Measurements from ENCODE around the gene CYP2A6. TPM values are rescaled to one million over a fixed set of nuclear protein-coding genes. Genes with fewer than 3 reads are reported as not detected.
"Not testable (repeated sequence)": the region's sequence is repeated elsewhere in the genome, so short reads cannot be mapped to it uniquely, and the experiment has no call there.

CYP2A6 gene
- polyA plus RNA-seq, 1 of the 3 experiments (the other 2 are of a cell fraction): not detected

DNA sequence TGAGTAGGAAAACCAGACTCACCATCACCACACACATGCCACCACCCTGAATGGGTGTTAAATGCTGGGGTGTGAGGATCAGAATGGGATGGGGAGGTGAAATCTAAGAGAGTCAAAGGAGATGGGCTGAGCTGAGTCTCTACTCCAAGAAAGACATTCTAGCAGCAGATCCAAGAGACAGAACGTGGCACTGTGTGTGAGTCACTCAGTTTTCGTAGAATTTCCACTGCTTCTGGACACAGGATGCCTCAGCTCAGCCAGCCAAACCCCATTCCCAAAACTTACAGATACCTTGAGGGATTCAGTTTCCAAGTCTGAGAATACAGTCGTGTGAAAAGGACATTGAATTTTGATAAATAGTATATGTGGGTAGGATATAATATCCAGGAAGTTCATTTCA, 39.1 kb upstream of the CYP2A6 start (continued):
- TF ChIP-seq, protein P1, sequence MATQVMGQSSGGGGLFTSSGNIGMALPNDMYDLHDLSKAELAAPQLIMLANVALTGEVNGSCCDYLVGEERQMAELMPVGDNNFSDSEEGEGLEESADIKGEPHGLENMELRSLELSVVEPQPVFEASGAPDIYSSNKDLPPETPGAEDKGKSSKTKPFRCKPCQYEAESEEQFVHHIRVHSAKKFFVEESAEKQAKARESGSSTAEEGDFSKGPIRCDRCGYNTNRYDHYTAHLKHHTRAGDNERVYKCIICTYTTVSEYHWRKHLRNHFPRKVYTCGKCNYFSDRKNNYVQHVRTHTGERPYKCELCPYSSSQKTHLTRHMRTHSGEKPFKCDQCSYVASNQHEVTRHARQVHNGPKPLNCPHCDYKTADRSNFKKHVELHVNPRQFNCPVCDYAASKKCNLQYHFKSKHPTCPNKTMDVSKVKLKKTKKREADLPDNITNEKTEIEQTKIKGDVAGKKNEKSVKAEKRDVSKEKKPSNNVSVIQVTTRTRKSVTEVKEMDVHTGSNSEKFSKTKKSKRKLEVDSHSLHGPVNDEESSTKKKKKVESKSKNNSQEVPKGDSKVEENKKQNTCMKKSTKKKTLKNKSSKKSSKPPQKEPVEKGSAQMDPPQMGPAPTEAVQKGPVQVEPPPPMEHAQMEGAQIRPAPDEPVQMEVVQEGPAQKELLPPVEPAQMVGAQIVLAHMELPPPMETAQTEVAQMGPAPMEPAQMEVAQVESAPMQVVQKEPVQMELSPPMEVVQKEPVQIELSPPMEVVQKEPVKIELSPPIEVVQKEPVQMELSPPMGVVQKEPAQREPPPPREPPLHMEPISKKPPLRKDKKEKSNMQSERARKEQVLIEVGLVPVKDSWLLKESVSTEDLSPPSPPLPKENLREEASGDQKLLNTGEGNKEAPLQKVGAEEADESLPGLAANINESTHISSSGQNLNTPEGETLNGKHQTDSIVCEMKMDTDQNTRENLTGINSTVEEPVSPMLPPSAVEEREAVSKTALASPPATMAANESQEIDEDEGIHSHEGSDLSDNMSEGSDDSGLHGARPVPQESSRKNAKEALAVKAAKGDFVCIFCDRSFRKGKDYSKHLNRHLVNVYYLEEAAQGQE (IDR thresholded peaks at IDR 0.05; ENCODE audit: low read depth, low read length): no peak
- TF ChIP-seq MEF2A (IDR thresholded peaks at IDR 0.05; ENCODE audit: borderline replicate concordance, low read depth) (no peak), MXI1 (IDR thresholded peaks at IDR 0.05; ENCODE audit: low read depth, low read length) (no peak)

DNA sequence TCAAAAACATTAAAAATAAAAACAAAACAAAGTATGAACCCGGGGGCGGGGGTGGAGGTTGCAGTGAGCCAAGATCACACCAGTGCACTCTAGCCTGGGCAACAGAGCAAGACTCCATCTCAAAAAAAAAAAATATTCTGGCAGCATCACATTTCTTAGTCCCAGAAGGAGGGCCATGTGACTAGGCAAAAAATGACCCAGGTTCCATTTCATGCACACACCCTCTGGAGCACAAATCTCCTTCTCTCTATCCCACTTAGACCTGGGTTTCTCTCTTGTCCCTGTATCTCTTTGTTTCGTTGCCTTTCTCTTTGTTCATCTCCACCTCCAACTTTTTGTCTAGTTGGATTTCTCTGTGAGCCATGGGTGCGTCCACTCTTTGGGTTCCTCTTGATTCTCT, 37.9 kb upstream of the CYP2A6 start:
- Histone ChIP-seq H3K9me3 (no peaks in the 10 kb centered on the region), H3K27me3 (ENCODE audit: insufficient read depth) (peaks cover 40% of the 10 kb centered on the region), H3F3A (replicated peaks; ENCODE audit: insufficient read depth) (no peaks in the 10 kb centered on the region), H4K20me1 (ENCODE audit: insufficient read depth) (no peaks in the 10 kb centered on the region), H3K4me2 (no peak overlapping the region), H3K27ac (ENCODE audit: low read depth in 2 of 2, low read length in 1 of 2) (no peak overlapping the region), H3K4me1 (ENCODE audit: control insufficient read depth in 1 of 2, insufficient read depth in 2 of 2, low read depth in 1 of 2, low read length in 1 of 2) (no peaks in the 10 kb centered on the region), H2AFZ (ENCODE audit: low read depth) (no peak overlapping the region), H3K9ac (no peak overlapping the region), H3K79me2 (ENCODE audit: insufficient read depth) (no peaks in the 10 kb centered on the region), H3K9me2 (no peaks in the 10 kb centered on the region), H3K4me3 (ENCODE audit: low read depth in 2 of 2, low read length in 1 of 2) (no peak overlapping the region), H3K36me3 (replicated peaks in 1 of 2; ENCODE audit: control insufficient read depth in 1 of 2, insufficient read depth in 2 of 2, low read length in 1 of 2) (no peaks in the 10 kb centered on the region)
- 13% methylated on average over 4 of the region's 4 CpGs for WGBS (ENCODE audit: low lambda C conversion rate)
- TF ChIP-seq TEAD4 (IDR thresholded peaks at IDR 0.05; ENCODE audit: borderline replicate concordance, insufficient read depth) (no peak), GATA2 (CRISPR knock-in tag; IDR thresholded peaks at IDR 0.05) (no peak), MXI1 (IDR thresholded peaks at IDR 0.05; ENCODE audit: low read depth, low read length) (no peak), POLR2AphosphoS5 (IDR thresholded peaks at IDR 0.05; ENCODE audit: low read depth, low read length) (no peak), EP300 (IDR thresholded peaks at IDR 0.05; ENCODE audit: borderline replicate concordance in 1 of 2, low read depth in 1 of 2, low read length in 1 of 2) (no peak), MEF2A (IDR thresholded peaks at IDR 0.05; ENCODE audit: borderline replicate concordance, low read depth) (no peak), NRF1 (IDR thresholded peaks at IDR 0.05; ENCODE audit: low read depth, low read length) (no peak), NFIC (IDR thresholded peaks at IDR 0.05; ENCODE audit: borderline replicate concordance) (no peak), JUND (IDR thresholded peaks at IDR 0.05) (no peak), RFX5 (IDR thresholded peaks at IDR 0.05; ENCODE audit: low read length) (no peak)
- TF ChIP-seq, protein P2, sequence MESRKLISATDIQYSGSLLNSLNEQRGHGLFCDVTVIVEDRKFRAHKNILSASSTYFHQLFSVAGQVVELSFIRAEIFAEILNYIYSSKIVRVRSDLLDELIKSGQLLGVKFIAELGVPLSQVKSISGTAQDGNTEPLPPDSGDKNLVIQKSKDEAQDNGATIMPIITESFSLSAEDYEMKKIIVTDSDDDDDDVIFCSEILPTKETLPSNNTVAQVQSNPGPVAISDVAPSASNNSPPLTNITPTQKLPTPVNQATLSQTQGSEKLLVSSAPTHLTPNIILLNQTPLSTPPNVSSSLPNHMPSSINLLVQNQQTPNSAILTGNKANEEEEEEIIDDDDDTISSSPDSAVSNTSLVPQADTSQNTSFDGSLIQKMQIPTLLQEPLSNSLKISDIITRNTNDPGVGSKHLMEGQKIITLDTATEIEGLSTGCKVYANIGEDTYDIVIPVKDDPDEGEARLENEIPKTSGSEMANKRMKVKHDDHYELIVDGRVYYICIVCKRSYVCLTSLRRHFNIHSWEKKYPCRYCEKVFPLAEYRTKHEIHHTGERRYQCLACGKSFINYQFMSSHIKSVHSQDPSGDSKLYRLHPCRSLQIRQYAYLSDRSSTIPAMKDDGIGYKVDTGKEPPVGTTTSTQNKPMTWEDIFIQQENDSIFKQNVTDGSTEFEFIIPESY (IDR thresholded peaks at IDR 0.05; ENCODE audit: borderline replicate concordance, low read depth): no peak
- TF ChIP-seq, protein P3, sequence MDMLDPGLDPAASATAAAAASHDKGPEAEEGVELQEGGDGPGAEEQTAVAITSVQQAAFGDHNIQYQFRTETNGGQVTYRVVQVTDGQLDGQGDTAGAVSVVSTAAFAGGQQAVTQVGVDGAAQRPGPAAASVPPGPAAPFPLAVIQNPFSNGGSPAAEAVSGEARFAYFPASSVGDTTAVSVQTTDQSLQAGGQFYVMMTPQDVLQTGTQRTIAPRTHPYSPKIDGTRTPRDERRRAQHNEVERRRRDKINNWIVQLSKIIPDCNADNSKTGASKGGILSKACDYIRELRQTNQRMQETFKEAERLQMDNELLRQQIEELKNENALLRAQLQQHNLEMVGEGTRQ (IDR thresholded peaks at IDR 0.05; ENCODE audit: borderline replicate concordance, low read depth, low read length): no peak
- DNase-seq: no peak
- ChIA-PET POLR2A (no interaction called here), CTCF (no interaction called here)

DNA sequence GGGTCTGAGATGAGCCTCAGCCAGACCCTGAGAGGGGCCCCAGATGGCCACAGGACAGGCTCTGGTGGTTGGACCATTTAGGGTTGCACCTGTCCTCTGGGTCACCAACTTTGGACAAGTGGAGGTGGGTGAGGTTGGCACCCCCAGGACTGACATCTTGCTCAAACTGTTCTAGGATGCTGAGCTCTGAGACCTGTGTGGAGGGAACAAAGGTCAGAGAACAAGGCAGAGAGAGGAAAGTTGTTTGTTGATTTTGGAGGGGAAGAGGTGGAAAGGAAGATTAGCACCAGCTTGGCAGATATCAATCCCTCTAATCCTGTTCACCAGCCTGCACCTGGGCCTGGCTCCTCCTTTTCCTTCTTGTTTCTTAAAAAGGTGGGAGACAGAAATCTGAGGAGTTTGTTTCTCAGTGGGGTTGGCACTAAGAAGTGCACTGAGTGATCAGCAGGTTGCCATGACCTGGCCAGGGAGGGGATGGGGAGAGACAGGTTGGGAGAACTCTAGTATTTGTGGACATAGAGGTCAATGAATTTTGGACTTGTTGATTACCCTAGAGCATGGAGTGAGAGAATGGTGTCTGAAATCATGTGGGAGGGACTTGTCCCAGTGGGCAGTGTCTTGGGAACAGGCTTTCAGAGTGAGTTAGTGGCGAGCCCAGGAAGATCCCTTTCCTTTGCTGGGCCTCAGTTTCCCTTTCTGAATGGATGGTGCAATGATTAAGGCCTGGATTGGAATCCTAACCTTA, 34.1 kb upstream of the CYP2A6 start:
- H3K4me1 ChIP-seq (ENCODE audit: control insufficient read depth in 1 of 2, insufficient read depth in 2 of 2, low read depth in 1 of 2, low read length in 1 of 2); CTCF ChIA-PET; H3K9ac ChIP-seq; POLR2A ChIA-PET; H3K4me2 ChIP-seq; H3K9me3 ChIP-seq; H3K36me3 ChIP-seq (replicated peaks in 1 of 2; ENCODE audit: control insufficient read depth in 1 of 2, insufficient read depth in 2 of 2, low read length in 1 of 2); H3K27ac ChIP-seq (ENCODE audit: low read depth in 2 of 2, low read length in 1 of 2); H3F3A ChIP-seq (replicated peaks; ENCODE audit: insufficient read depth); H2AFZ ChIP-seq (ENCODE audit: low read depth); H3K9me2 ChIP-seq; H3K4me3 ChIP-seq (ENCODE audit: low read depth in 2 of 2, low read length in 1 of 2); DNase-seq; H3K79me2 ChIP-seq (ENCODE audit: insufficient read depth); H4K20me1 ChIP-seq (ENCODE audit: insufficient read depth): not testable (repeated sequence)
- H3K27me3 ChIP-seq (ENCODE audit: insufficient read depth): peaks cover 27% of the 10 kb centered on the region; the same call in 1 of the 2 replicates
- no CpG with 5 or more reads among the region's 1 CpG for WGBS (ENCODE audit: low lambda C conversion rate)

DNA sequence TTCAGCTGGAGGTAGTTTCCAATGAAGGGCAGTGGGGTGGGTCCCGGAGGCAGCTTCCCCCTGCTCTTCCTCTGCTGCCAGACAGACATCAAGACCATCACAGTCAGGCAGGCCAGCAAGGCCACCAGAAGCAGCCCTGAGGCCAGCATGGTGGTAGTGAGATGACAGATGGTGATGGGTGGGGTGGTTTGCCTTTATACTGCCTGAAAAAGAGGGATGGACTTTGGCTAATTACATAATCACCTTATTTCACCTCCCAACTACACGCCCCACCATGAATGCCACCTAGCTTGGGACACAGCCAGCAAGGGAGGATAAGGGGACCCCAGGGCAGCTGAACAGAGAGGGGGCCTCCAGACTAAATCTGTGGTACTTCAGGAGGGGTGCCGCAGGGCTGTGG, 31.8 kb upstream of the CYP2A6 start, which contains the start of gene CYP2A7:
Gene CYP2A7 (minus strand): TSS at position 170 of the 400 bp plus-strand sequence. CDS start 21 bp downstream, at position 149.
- H3K36me3 ChIP-seq (replicated peaks in 1 of 2; ENCODE audit: control insufficient read depth in 1 of 2, insufficient read depth in 2 of 2, low read length in 1 of 2); H3K9ac ChIP-seq; CTCF ChIA-PET; H3K4me3 ChIP-seq (ENCODE audit: low read depth in 2 of 2, low read length in 1 of 2); H3K4me2 ChIP-seq; H3K79me2 ChIP-seq (ENCODE audit: insufficient read depth); H4K20me1 ChIP-seq (ENCODE audit: insufficient read depth); H3K27ac ChIP-seq (ENCODE audit: low read depth in 2 of 2, low read length in 1 of 2); H3K9me3 ChIP-seq; H3K4me1 ChIP-seq (ENCODE audit: control insufficient read depth in 1 of 2, insufficient read depth in 2 of 2, low read depth in 1 of 2, low read length in 1 of 2); H2AFZ ChIP-seq (ENCODE audit: low read depth); H3K9me2 ChIP-seq; H3F3A ChIP-seq (replicated peaks; ENCODE audit: insufficient read depth); POLR2A ChIA-PET; DNase-seq: not testable (repeated sequence)
- 28% methylated on average over 3 of the region's 3 CpGs for WGBS (ENCODE audit: low lambda C conversion rate)
- H3K27me3 ChIP-seq (ENCODE audit: insufficient read depth): peaks cover 24% of the 10 kb centered on the region; the same call in 1 of the 2 replicates

Measured in SK-N-SH (cell line).